WERI-Rb-1 (cell line): ENCODE results near the gene KRTAP2-1.
"Not testable (repeated sequence)": the region's sequence is repeated elsewhere in the genome, so short reads cannot be mapped to it uniquely, and the experiment has no call there.

Experiments used
- DNase-seq: peaks from one replicate; pipeline ENCODE4 v3.0.0-alpha.2; 2020
- H3K27ac ChIP-seq: fragments of 250-450 bp; sonication (Bioruptor Pico); 2 replicates; pipeline ENCODE4 v1.5.1; 2020; ENCODE audit warnings: mild to moderate bottlenecking, moderate library complexity
- H3K27me3 ChIP-seq: fragments of 250-450 bp; sonication (Bioruptor Pico); 2 replicates; pipeline ENCODE4 v1.5.1; 2021; ENCODE audit warnings: mild to moderate bottlenecking, low read depth, moderate library complexity; ENCODE audit not compliant: insufficient read depth, severe bottlenecking
- H3K36me3 ChIP-seq: fragments of 250-450 bp; sonication (Bioruptor Pico); 2 replicates; pipeline ENCODE4 v1.5.1; 2020; ENCODE audit warnings: mild to moderate bottlenecking, moderate library complexity
- H3K4me3 ChIP-seq: 2 replicates; pipeline ENCODE4 v1.5.1; 2011; ENCODE audit warnings: low read depth, mild to moderate bottlenecking, control low read depth, low read length
- H3K9me3 ChIP-seq: fragments of 250-450 bp; sonication (Bioruptor Pico); 2 replicates; pipeline ENCODE4 v1.5.1; 2021; ENCODE audit warnings: mild to moderate bottlenecking, moderate library complexity; ENCODE audit not compliant: severe bottlenecking
- CTCF ChIP-seq: IDR thresholded peaks from 2 replicates; pipeline ENCODE4 v1.5.1; 2011; ENCODE audit warnings: low read depth, mild to moderate bottlenecking, control low read depth, inconsistent platforms, low read length

The KRTAP2-1 gene

GRCh38 chr17:41073676-41074075, 26.6 kb upstream of the KRTAP2-1 start:
- peaks cover 2% of the 10 kb centered on the region for H3K9me3 ChIP-seq
- TF ChIP-seq CTCF = no peak
- H3K36me3 ChIP-seq = no peaks in the 10 kb centered on the region
- H3K27ac ChIP-seq = no peak overlapping the region
- H3K4me3 ChIP-seq = no peak overlapping the region
- H3K27me3 ChIP-seq = peaks cover 9% of the 10 kb centered on the region
- DNase-seq = no peak

GRCh38 chr17:41071606-41072360, 24.7 kb upstream of the KRTAP2-1 start:
- peaks cover 7% of the 10 kb centered on the region for H3K27me3 ChIP-seq
- no peak overlapping the region for H3K27ac ChIP-seq
- H3K4me3 ChIP-seq = no peak overlapping the region
- H3K9me3 ChIP-seq = peaks cover 2% of the 10 kb centered on the region
- no peak for TF ChIP-seq CTCF
- DNase-seq = no peak
- no peaks in the 10 kb centered on the region for H3K36me3 ChIP-seq

GRCh38 chr17:41069031-41069430, 21.9 kb upstream of the KRTAP2-1 start:
- Histone ChIP-seq H3K27ac (no peak overlapping the region), H3K36me3 (no peaks in the 10 kb centered on the region), H3K27me3 (no peaks in the 10 kb centered on the region), H3K9me3 (no peaks in the 10 kb centered on the region), H3K4me3 (no peak overlapping the region)
- no peak for DNase-seq
- TF ChIP-seq CTCF = no peak

GRCh38 chr17:41067281-41067680, 20.2 kb upstream of the KRTAP2-1 start:
- no peak for TF ChIP-seq CTCF
- no peak overlapping the region for H3K27ac ChIP-seq
- no peaks in the 10 kb centered on the region for H3K27me3 ChIP-seq
- no peak for DNase-seq
- H3K36me3 ChIP-seq = no peaks in the 10 kb centered on the region
- no peaks in the 10 kb centered on the region for H3K9me3 ChIP-seq
- H3K4me3 ChIP-seq = no peak overlapping the region

- Histone ChIP-seq H3K4me3 (no peak within 1 kb of the TSS), H3K9me3 (no peaks in the 10 kb centered on the region), H3K27me3 (no peaks in the 10 kb centered on the region), H3K36me3 (no peaks in the 10 kb centered on the region), H3K27ac (no peak within 1 kb of the TSS)
- DNase-seq = no peak
- TF ChIP-seq CTCF = no peak
Observed at GRCh38 chr17:41065829-41066624, 18.9 kb upstream of the KRTAP2-1 start, which contains the start of gene KRTAP2-4. Gene KRTAP2-4, minus strand, starts transcription at chr17:41065879. Its CDS starts 34 bp downstream, at chr17:41065845.

GRCh38 chr17:41065016-41065689, 18.0 kb upstream of the KRTAP2-1 start:
- H3K36me3 ChIP-seq, H3K9me3 ChIP-seq, H3K27me3 ChIP-seq, H3K27ac ChIP-seq, H3K4me3 ChIP-seq, DNase-seq: not testable (repeated sequence)
